HepG2 (cell line): ENCODE results near the gene SLC35F6.

Source experiments
- CC2D1A ChIP-seq: sonication (generic); formaldehyde crosslinking; IDR thresholded peaks from 2 replicates; pipeline ENCODE4 v1.8.1; 2023; ENCODE audit warnings: mild to moderate bottlenecking, missing genetic modification reagents
- DPF2 ChIP-seq: sonication (generic); formaldehyde crosslinking; IDR thresholded peaks from 2 replicates; pipeline ENCODE4 v1.4.0; 2020; ENCODE audit warnings: mild to moderate bottlenecking, low read depth, missing genetic modification reagents, borderline replicate concordance
- FIP1L1 ChIP-seq: fragments of 200-400 bp; formaldehyde crosslinking; IDR thresholded peaks from 2 replicates; pipeline ENCODE4 v1.6.1; 2018; ENCODE audit warnings: low read depth, mild to moderate bottlenecking, low read length, moderate library complexity, borderline replicate concordance; ENCODE audit not compliant: insufficient read depth
- FOXM1 ChIP-seq: sonication (generic); formaldehyde crosslinking; IDR thresholded peaks from 2 replicates; pipeline ENCODE4 v1.5.0; 2020; ENCODE audit warnings: missing genetic modification reagents
- MYC ChIP-seq: sonication (generic); formaldehyde crosslinking; IDR thresholded peaks from 2 replicates; pipeline ENCODE4 v1.9.0; 2021; ENCODE audit warnings: missing genetic modification reagents, borderline replicate concordance
- NFKB2 ChIP-seq: sonication (generic); formaldehyde crosslinking; IDR thresholded peaks from 2 replicates; pipeline ENCODE4 v1.4.0; 2020; ENCODE audit warnings: missing genetic modification reagents, borderline replicate concordance
- POLR2A ChIP-seq, 2 experiments: IDR thresholded peaks; 2 replicates each; pipeline ENCODE4 v1.6.1; 2011; ENCODE audit warnings: low read depth in 2 of 2, low read length in 2 of 2, mild to moderate bottlenecking in 1 of 2, moderate library complexity in 1 of 2; ENCODE audit not compliant: insufficient read depth in 1 of 2
- TF ChIP-seq, protein P1 (sequence below): sonication (generic); formaldehyde crosslinking; IDR thresholded peaks from 2 replicates; pipeline ENCODE4 v1.4.0; 2020; ENCODE audit warnings: mild to moderate bottlenecking, missing genetic modification reagents
- TF ChIP-seq, protein P2 (sequence below): sonication (generic); formaldehyde crosslinking; IDR thresholded peaks from 2 replicates; pipeline ENCODE4 v1.4.0; 2020; ENCODE audit warnings: missing genetic modification reagents, borderline replicate concordance
- TF ChIP-seq, protein P3 (sequence below): sonication (generic); formaldehyde crosslinking; IDR thresholded peaks from 2 replicates; pipeline ENCODE4 v1.5.0; 2020; ENCODE audit warnings: mild to moderate bottlenecking, missing genetic modification reagents, moderate library complexity
- TF ChIP-seq, protein P4 (sequence below): sonication (generic); formaldehyde crosslinking; IDR thresholded peaks from 2 replicates; pipeline ENCODE4 v1.8.1; 2023; ENCODE audit warnings: mild to moderate bottlenecking, missing genetic modification reagents
- TF ChIP-seq, protein P5 (sequence below): sonication (generic); formaldehyde crosslinking; IDR thresholded peaks from 2 replicates; pipeline ENCODE4 v1.5.1; 2020; ENCODE audit warnings: mild to moderate bottlenecking, missing genetic modification reagents, moderate library complexity
- TF ChIP-seq, protein P6 (sequence below), 2 experiments: IDR thresholded peaks; 2 replicates each; pipeline ENCODE4 v1.6.1; 2011 to 2012; ENCODE audit warnings: low read length in 2 of 2, borderline replicate concordance in 1 of 2, low read depth in 1 of 2, mild to moderate bottlenecking in 1 of 2, moderate library complexity in 1 of 2

DNA sequence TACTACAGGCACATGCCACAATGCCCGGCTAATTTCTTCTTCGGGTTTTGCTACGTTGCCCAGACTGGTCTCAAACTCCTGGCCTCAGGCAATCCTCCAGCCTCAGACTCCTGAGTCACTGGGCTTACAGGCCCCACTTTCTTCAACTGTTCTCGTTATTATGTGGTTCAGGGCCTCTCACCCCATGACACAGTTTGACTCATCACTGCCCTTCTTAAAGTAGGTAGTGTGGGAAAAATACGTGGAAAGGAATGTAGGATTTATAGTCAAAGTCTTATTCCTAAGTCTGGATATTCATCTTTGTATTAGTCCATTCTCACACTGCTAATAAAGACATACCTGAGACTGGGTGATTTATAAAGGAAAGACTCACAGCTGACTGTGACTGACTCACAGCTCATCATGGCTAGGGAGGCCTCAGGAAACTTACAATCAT lies 41.2 kb downstream of the SLC35F6 start:
- no peak for TF ChIP-seq CC2D1A
- TF ChIP-seq MYC (CRISPR knock-in tag), result no peak
- TF ChIP-seq, protein P1, sequence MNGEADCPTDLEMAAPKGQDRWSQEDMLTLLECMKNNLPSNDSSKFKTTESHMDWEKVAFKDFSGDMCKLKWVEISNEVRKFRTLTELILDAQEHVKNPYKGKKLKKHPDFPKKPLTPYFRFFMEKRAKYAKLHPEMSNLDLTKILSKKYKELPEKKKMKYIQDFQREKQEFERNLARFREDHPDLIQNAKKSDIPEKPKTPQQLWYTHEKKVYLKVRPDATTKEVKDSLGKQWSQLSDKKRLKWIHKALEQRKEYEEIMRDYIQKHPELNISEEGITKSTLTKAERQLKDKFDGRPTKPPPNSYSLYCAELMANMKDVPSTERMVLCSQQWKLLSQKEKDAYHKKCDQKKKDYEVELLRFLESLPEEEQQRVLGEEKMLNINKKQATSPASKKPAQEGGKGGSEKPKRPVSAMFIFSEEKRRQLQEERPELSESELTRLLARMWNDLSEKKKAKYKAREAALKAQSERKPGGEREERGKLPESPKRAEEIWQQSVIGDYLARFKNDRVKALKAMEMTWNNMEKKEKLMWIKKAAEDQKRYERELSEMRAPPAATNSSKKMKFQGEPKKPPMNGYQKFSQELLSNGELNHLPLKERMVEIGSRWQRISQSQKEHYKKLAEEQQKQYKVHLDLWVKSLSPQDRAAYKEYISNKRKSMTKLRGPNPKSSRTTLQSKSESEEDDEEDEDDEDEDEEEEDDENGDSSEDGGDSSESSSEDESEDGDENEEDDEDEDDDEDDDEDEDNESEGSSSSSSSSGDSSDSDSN (CRISPR knock-in tag), result no peak
- no peak for TF ChIP-seq FIP1L1
- TF ChIP-seq, protein P2, sequence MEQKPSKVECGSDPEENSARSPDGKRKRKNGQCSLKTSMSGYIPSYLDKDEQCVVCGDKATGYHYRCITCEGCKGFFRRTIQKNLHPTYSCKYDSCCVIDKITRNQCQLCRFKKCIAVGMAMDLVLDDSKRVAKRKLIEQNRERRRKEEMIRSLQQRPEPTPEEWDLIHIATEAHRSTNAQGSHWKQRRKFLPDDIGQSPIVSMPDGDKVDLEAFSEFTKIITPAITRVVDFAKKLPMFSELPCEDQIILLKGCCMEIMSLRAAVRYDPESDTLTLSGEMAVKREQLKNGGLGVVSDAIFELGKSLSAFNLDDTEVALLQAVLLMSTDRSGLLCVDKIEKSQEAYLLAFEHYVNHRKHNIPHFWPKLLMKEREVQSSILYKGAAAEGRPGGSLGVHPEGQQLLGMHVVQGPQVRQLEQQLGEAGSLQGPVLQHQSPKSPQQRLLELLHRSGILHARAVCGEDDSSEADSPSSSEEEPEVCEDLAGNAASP (CRISPR knock-in tag), result no peak
- TF ChIP-seq, protein P3, sequence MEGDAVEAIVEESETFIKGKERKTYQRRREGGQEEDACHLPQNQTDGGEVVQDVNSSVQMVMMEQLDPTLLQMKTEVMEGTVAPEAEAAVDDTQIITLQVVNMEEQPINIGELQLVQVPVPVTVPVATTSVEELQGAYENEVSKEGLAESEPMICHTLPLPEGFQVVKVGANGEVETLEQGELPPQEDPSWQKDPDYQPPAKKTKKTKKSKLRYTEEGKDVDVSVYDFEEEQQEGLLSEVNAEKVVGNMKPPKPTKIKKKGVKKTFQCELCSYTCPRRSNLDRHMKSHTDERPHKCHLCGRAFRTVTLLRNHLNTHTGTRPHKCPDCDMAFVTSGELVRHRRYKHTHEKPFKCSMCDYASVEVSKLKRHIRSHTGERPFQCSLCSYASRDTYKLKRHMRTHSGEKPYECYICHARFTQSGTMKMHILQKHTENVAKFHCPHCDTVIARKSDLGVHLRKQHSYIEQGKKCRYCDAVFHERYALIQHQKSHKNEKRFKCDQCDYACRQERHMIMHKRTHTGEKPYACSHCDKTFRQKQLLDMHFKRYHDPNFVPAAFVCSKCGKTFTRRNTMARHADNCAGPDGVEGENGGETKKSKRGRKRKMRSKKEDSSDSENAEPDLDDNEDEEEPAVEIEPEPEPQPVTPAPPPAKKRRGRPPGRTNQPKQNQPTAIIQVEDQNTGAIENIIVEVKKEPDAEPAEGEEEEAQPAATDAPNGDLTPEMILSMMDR, result no peak
- TF ChIP-seq FOXM1 (CRISPR knock-in tag), result no peak
- TF ChIP-seq, protein P4, sequence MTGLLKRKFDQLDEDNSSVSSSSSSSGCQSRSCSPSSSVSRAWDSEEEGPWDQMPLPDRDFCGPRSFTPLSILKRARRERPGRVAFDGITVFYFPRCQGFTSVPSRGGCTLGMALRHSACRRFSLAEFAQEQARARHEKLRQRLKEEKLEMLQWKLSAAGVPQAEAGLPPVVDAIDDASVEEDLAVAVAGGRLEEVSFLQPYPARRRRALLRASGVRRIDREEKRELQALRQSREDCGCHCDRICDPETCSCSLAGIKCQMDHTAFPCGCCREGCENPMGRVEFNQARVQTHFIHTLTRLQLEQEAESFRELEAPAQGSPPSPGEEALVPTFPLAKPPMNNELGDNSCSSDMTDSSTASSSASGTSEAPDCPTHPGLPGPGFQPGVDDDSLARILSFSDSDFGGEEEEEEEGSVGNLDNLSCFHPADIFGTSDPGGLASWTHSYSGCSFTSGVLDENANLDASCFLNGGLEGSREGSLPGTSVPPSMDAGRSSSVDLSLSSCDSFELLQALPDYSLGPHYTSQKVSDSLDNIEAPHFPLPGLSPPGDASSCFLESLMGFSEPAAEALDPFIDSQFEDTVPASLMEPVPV (CRISPR knock-in tag), result no peak
- TF ChIP-seq NFKB2, result no peak
- TF ChIP-seq, protein P5, sequence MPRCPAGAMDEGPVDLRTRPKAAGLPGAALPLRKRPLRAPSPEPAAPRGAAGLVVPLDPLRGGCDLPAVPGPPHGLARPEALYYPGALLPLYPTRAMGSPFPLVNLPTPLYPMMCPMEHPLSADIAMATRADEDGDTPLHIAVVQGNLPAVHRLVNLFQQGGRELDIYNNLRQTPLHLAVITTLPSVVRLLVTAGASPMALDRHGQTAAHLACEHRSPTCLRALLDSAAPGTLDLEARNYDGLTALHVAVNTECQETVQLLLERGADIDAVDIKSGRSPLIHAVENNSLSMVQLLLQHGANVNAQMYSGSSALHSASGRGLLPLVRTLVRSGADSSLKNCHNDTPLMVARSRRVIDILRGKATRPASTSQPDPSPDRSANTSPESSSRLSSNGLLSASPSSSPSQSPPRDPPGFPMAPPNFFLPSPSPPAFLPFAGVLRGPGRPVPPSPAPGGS (CRISPR knock-in tag), result no peak
- no peak for TF ChIP-seq POLR2A (IDR thresholded peaks at IDR 0.05; ENCODE audit: insufficient read depth in 1 of 2, low read depth in 2 of 2, low read length in 2 of 2)
- TF ChIP-seq, protein P6, sequence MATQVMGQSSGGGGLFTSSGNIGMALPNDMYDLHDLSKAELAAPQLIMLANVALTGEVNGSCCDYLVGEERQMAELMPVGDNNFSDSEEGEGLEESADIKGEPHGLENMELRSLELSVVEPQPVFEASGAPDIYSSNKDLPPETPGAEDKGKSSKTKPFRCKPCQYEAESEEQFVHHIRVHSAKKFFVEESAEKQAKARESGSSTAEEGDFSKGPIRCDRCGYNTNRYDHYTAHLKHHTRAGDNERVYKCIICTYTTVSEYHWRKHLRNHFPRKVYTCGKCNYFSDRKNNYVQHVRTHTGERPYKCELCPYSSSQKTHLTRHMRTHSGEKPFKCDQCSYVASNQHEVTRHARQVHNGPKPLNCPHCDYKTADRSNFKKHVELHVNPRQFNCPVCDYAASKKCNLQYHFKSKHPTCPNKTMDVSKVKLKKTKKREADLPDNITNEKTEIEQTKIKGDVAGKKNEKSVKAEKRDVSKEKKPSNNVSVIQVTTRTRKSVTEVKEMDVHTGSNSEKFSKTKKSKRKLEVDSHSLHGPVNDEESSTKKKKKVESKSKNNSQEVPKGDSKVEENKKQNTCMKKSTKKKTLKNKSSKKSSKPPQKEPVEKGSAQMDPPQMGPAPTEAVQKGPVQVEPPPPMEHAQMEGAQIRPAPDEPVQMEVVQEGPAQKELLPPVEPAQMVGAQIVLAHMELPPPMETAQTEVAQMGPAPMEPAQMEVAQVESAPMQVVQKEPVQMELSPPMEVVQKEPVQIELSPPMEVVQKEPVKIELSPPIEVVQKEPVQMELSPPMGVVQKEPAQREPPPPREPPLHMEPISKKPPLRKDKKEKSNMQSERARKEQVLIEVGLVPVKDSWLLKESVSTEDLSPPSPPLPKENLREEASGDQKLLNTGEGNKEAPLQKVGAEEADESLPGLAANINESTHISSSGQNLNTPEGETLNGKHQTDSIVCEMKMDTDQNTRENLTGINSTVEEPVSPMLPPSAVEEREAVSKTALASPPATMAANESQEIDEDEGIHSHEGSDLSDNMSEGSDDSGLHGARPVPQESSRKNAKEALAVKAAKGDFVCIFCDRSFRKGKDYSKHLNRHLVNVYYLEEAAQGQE (IDR thresholded peaks at IDR 0.05; ENCODE audit: borderline replicate concordance in 1 of 2, low read depth in 1 of 2, low read length in 2 of 2), result no peak
- no peak for TF ChIP-seq DPF2
